Muscle of leg (tissue), 9 donors: ENCODE measurements around the gene CAPN14. TPM values are rescaled to one million over a fixed set of nuclear protein-coding genes. Genes with fewer than 3 reads are reported as not detected.

Experiments used
- polyA plus RNA-seq, 8 donors: library from polyadenylated mRNA; unstranded; fragments of 120-200 nt; gene quantifications; one replicate each; pipeline versions ENCODE4 v1.2.1 to v1.2.3, GENCODE V29; 2013; ENCODE audit warnings: inconsistent platforms in 1 of 8, low replicate concordance in 1 of 8; ENCODE audit not compliant: insufficient read length in 8 of 8, insufficient read depth in 1 of 8
- total RNA-seq: library from RNA; stranded (reverse); fragments of 120-200 nt; gene quantifications from one replicate; pipeline ENCODE4 v1.2.4, GENCODE V29; 2013

The CAPN14 gene
- total and polyA plus RNA-seq, 9 donors = 0.04 to 0.09 (median 0.06) TPM; not detected in 3

Other genes with a start within 250 kb of the CAPN14 start
- 1.5 TPM for gene GALNT14, start 79.1 kb downstream of the CAPN14 start, total RNA-seq
- gene GALNT14, start 79.1 kb downstream of the CAPN14 start, polyA plus RNA-seq = 1 to 10 TPM; 1.4 to 6.9 (median 2.9) TPM
- 3.5 TPM for gene EHD3, start 16.6 kb upstream of the CAPN14 start, total RNA-seq
- 1 to 10 TPM; 3.2 to 5.8 (median 3.9) TPM for gene EHD3, start 16.6 kb upstream of the CAPN14 start, polyA plus RNA-seq
- gene XDH, start 197.2 kb upstream of the CAPN14 start, total RNA-seq = under 0.01 TPM
- gene XDH, start 197.2 kb upstream of the CAPN14 start, polyA plus RNA-seq = 1 to 10 TPM in 2 of 8 donors, under 1 TPM in 3, not detected in 3; 0.03 to 5.5 (median 0.09) TPM